HCT116 (cell line): ENCODE results near the gene ANO3.

Source experiments
- CTCF ChIP-seq, 3 experiments: fragments of 200-600 bp in 1 of 3; sonication (generic) in 1 of 3; IDR thresholded peaks in 2 of 3; conservative IDR thresholded peaks in 1 of 3; 2 replicates each; pipeline ENCODE4 v1.5.1; 2012 to 2017; ENCODE audit warnings: low read depth in 2 of 3, low read length in 2 of 3, antibody characterized with exemption in 1 of 3, borderline replicate concordance in 1 of 3, control low read depth in 1 of 3, mild to moderate bottlenecking in 1 of 3, mixed read lengths in 1 of 3, mixed run types in 1 of 3, moderate library complexity in 1 of 3; ENCODE audit not compliant: insufficient read depth in 1 of 3
- EZH2phosphoT487 ChIP-seq: fragments of 200-600 bp; IDR thresholded peaks from 2 replicates; pipeline ENCODE4 v1.6.1; 2018; ENCODE audit warnings: antibody characterized with exemption, borderline replicate concordance
- RAD21 ChIP-seq: IDR thresholded peaks from 2 replicates; pipeline ENCODE4 v1.6.1; 2012; ENCODE audit warnings: low read depth, mild to moderate bottlenecking

- TF ChIP-seq RAD21, result no peak
- TF ChIP-seq CTCF (IDR thresholded peaks at IDR 0.05 in 2 of 3, conservative IDR thresholded peaks at IDR 0.05 in 1 of 3; ENCODE audit: borderline replicate concordance in 1 of 3, insufficient read depth in 1 of 3, low read depth in 2 of 3, low read length in 2 of 3), result no peak
- no peak for TF ChIP-seq EZH2phosphoT487
Observed at GRCh38 chr11:26623076-26623659, 291.2 kb downstream of the ANO3 start.
